Tibial nerve (tissue), 4 donors: ENCODE measurements around the gene CDK13. TPM values are rescaled to one million over a fixed set of nuclear protein-coding genes. Genes with fewer than 3 reads are reported as not detected.

Experiments
- DNase-seq, 2 donors: peaks; one replicate each; pipeline ENCODE4 v3.0.0-alpha.2; 2019; ENCODE audit warnings: low spot score in 2 of 2
- H3K27ac ChIP-seq, 4 donors: fragments of 200-600 bp; sonication (generic) in 3 of 4; one replicate each; pipeline ENCODE4 v1.5.1; 2017 to 2019; ENCODE audit warnings: mild to moderate bottlenecking in 1 of 4
- H3K27me3 ChIP-seq, 2 donors: fragments of 200-600 bp; sonication (generic) in 1 of 2; one replicate each; pipeline versions ENCODE4 v1.5.1 to v1.6.0; 2017 to 2019
- H3K36me3 ChIP-seq, 3 donors: fragments of 200-600 bp; sonication (generic); one replicate each; pipeline ENCODE4 v1.5.1; 2018 to 2019
- H3K4me1 ChIP-seq, 4 donors: fragments of 200-600 bp; sonication (generic) in 3 of 4; one replicate each; pipeline ENCODE4 v1.5.1; 2017 to 2019
- H3K4me3 ChIP-seq, 4 donors: fragments of 200-600 bp; sonication (generic) in 3 of 4; one replicate each; pipeline ENCODE4 v1.5.1; 2017 to 2019; ENCODE audit warnings: mild to moderate bottlenecking in 1 of 4, moderate library complexity in 1 of 4
- H3K9me3 ChIP-seq, 4 donors: fragments of 200-600 bp; sonication (generic) in 3 of 4; one replicate each; pipeline ENCODE4 v1.5.1; 2017 to 2019
- CTCF ChIP-seq, 5 experiments: fragments of 200-600 bp in 3 of 5; fragments of 450-650 bp in 2 of 5; sonication (generic) in 3 of 5; IDR thresholded peaks; one replicate each; pipeline ENCODE4 v1.5.1; 2016 to 2019; ENCODE audit warnings: antibody characterized with exemption in 5 of 5, mild to moderate bottlenecking in 3 of 5, moderate library complexity in 2 of 5
- EP300 ChIP-seq, 2 donors: sonication (generic); formaldehyde crosslinking; IDR thresholded peaks; one replicate each; pipeline ENCODE4 v1.6.1; 2017; ENCODE audit warnings: antibody characterized with exemption in 2 of 2, mild to moderate bottlenecking in 1 of 2
- POLR2A ChIP-seq, 2 donors: fragments of 450-650 bp; IDR thresholded peaks; one replicate each; pipeline ENCODE4 v1.6.1; 2017; ENCODE audit warnings: antibody characterized with exemption in 2 of 2, mild to moderate bottlenecking in 2 of 2, moderate library complexity in 2 of 2
- WGBS, 2 donors: methylation state at CpG; one replicate each; pipeline ENCODE4 v1.1.5; 2018; 5-methylcytosine and 5-hydroxymethylcytosine counted together
- total RNA-seq, 4 donors: library from RNA; depleted of rRNA; stranded (reverse); fragments of >200 nt; gene quantifications; one replicate each; pipeline ENCODE4 v1.1.0, GENCODE V29; 2016

The CDK13 gene
- total RNA-seq, 4 donors from 2014 or later = 87.8 to 128 (median 114) TPM

- WGBS, 2 donors = 93 to 95% methylated on average over 2 of the region's 2 CpGs
- Histone ChIP-seq H3K4me1 (no peaks in the 10 kb centered on the region), H3K4me3 (no peak overlapping the region), H3K27ac (no peak overlapping the region), H3K36me3 (peaks cover 0 to 9% (median 0%) of the 10 kb centered on the region in 3 donors), H3K27me3 (no peaks in the 10 kb centered on the region), H3K9me3 (no peaks in the 10 kb centered on the region)
- no peak for TF ChIP-seq EP300 (IDR thresholded peaks at IDR 0.05)
- no peak for TF ChIP-seq CTCF (IDR thresholded peaks at IDR 0.05)
- TF ChIP-seq POLR2A (IDR thresholded peaks at IDR 0.05) = no peak
- DNase-seq = no peak
Observed at GRCh38 chr7:40122940-40123254, 172.8 kb downstream of the CDK13 start.

- TF ChIP-seq POLR2A (IDR thresholded peaks at IDR 0.05) = no peak
- no peak for TF ChIP-seq EP300 (IDR thresholded peaks at IDR 0.05)
- TF ChIP-seq CTCF (IDR thresholded peaks at IDR 0.05) = no peak
- Histone ChIP-seq H3K9me3 (no peaks in the 10 kb centered on the region), H3K4me1 (peaks cover 0 to 45% (median 19%) of the 10 kb centered on the region in 4 donors), H3K27me3 (no peaks in the 10 kb centered on the region), H3K36me3 (peaks cover 0 to 8% (median 0%) of the 10 kb centered on the region in 3 donors), H3K4me3 (peak overlapping the region; percentile 80 to 93 (median 88)), H3K27ac (peak overlapping the region; percentile 79 to 91 (median 87))
- WGBS, 2 donors = 1 to 2% methylated on average over 22 to 32 of the region's 36 CpGs
- DNase-seq = no peak
Observed at GRCh38 chr7:40133561-40134427, 183.7 kb downstream of the CDK13 start.

- peaks cover 0 to 41% (median 19%) of the 10 kb centered on the region in 4 donors for H3K4me1 ChIP-seq
- TF ChIP-seq POLR2A (IDR thresholded peaks at IDR 0.05) = no peak
- peak; percentile 19 to 93 for TF ChIP-seq EP300 (IDR thresholded peaks at IDR 0.05)
- peak; percentile 96 to 100 (median 99) for TF ChIP-seq CTCF (IDR thresholded peaks at IDR 0.05)
- peaks cover 0 to 3% (median 0%) of the 10 kb centered on the region in 3 donors for H3K36me3 ChIP-seq
- 1% methylated on average over 45 to 53 of the region's 75 CpGs for WGBS, 2 donors
- no peaks in the 10 kb centered on the region for H3K9me3 ChIP-seq
- H3K4me3 ChIP-seq = peak within 1 kb of the TSS; percentile 80 to 93 (median 88)
- DNase-seq = peak; percentile 75 to 85
- no peaks in the 10 kb centered on the region for H3K27me3 ChIP-seq
- H3K27ac ChIP-seq = peak within 1 kb of the TSS; percentile 79 to 91 (median 87)
Observed at GRCh38 chr7:40134428-40135316, 184.6 kb downstream of the CDK13 start, which contains the start of the genes MPLKIP and SUGCT. Gene MPLKIP, minus strand, starts transcription at chr7:40134622. Its CDS starts 55 bp downstream, at chr7:40134567. Gene SUGCT, plus strand, starts transcription at chr7:40135005.

- no peaks in the 10 kb centered on the region for H3K36me3 ChIP-seq
- peaks cover 0 to 39% (median 19%) of the 10 kb centered on the region in 4 donors for H3K4me1 ChIP-seq
- TF ChIP-seq EP300 (IDR thresholded peaks at IDR 0.05) (no peak), CTCF (IDR thresholded peaks at IDR 0.05) (no peak), POLR2A (IDR thresholded peaks at IDR 0.05) (no peak)
- H3K27ac ChIP-seq = peak overlapping the region; percentile 79 to 91 (median 87)
- H3K27me3 ChIP-seq = no peaks in the 10 kb centered on the region
- H3K9me3 ChIP-seq = no peaks in the 10 kb centered on the region
- DNase-seq = no peak
- 3% methylated on average over 15 to 17 of the region's 17 CpGs for WGBS, 2 donors
- H3K4me3 ChIP-seq = peak overlapping the region; percentile 80 to 93 (median 88)
Observed at GRCh38 chr7:40135317-40135610, 185.2 kb downstream of the CDK13 start.
